Liver (tissue), 2 donors: ENCODE results near the gene JAK2.

ENCODE experiments used
- MAX ChIP-seq: IDR thresholded peaks from 2 replicates; pipeline ENCODE4 v1.6.1; 2016; ENCODE audit warnings: antibody characterized with exemption
- SP1 ChIP-seq: IDR thresholded peaks from 2 replicates; pipeline ENCODE4 v1.6.1; 2018; ENCODE audit warnings: antibody characterized with exemption, mild to moderate bottlenecking
- donor health status: healthy.

GRCh38 chr9:4955836-4956235 lies 29.2 kb upstream of the JAK2 start:
- TF ChIP-seq MAX, result no peak
- no peak for TF ChIP-seq SP1
